ENCODE results near the gene TOP1. TPM values are rescaled to one million over a fixed set of nuclear protein-coding genes. Genes with fewer than 3 reads are reported as not detected.

The TOP1 gene
- total and polyA plus RNA-seq, 9 of the 15 experiments (the other 6 are each of a cell fraction or from before 2014, with no cell fraction given), result 26.4 to 127 (median 39.6) TPM

- Histone ChIP-seq H3K9me3 (replicated peaks; ENCODE audit: control insufficient read depth, insufficient read depth, low read depth, low read length) (no peaks in the 10 kb centered on the region), H3K36me3 (ENCODE audit: control insufficient read depth, insufficient read depth, low read length) (peaks cover 48% of the 10 kb centered on the region), H3K79me2 (ENCODE audit: control insufficient read depth, insufficient read depth, low read length) (peaks cover 92% of the 10 kb centered on the region), H3K27me3 (ENCODE audit: control insufficient read depth in 2 of 2, insufficient read depth in 2 of 2, low read length in 2 of 2) (no peaks in the 10 kb centered on the region), H4K20me1 (replicated peaks; ENCODE audit: control insufficient read depth, insufficient read depth, low read length) (peaks cover 25% of the 10 kb centered on the region), H3K4me3 (peak overlapping the region; percentile 14; the same call in 1 of the 2 replicates), H3K4me2 (ENCODE audit: insufficient read depth, low read length) (peak overlapping the region; percentile 71), H3K4me1 (replicated peaks in 1 of 2; ENCODE audit: control insufficient read depth in 2 of 2, insufficient read depth in 2 of 2, low read length in 2 of 2) (peaks cover 24 to 47% of the 10 kb centered on the region in 2 experiments), H3K27ac (ENCODE audit: extremely low read depth, low read depth, low read length) (peak overlapping the region; percentile 7; the same call in 2 of the 3 replicates), H3K9ac (ENCODE audit: insufficient read depth in 1 of 2, low read depth in 2 of 2, low read length in 2 of 2) (peak overlapping the region in 1 of 2 experiments; percentile 92; a peak in 1 of 4 replicates), H2AFZ (ENCODE audit: low read depth, low read length) (no peak overlapping the region), H3K9me1 (ENCODE audit: control insufficient read depth, insufficient read depth, low read length) (no peaks in the 10 kb centered on the region)
- FAIRE-seq (peak; percentile 37), DNase-seq (ENCODE audit: extremely low read depth in 1 of 4, low spot score in 3 of 4) (peak in 1 of 4 experiments; percentile 29), ATAC-seq (no peak)
- WGBS (ENCODE audit: insufficient coverage, low coverage, missing lambda C conversion rate), result 16% methylated on average over 3 of the region's 3 CpGs
- CTCF ChIA-PET (ENCODE audit: low intra/inter-chr PET ratio), result no interaction called here
- BruUV-seq (replicated peaks), result no TSS peak
- intact Hi-C loops (cut with micrococcal nuclease), result loop anchor here (2.0 to 5.0 kb wide), 2 partner anchors 15 to 40 kb away; no protein-coding TSS in a partner anchor
- POLR2A ChIA-PET, result interaction anchor here (0.7 to 8.3 kb wide), 8 partner anchors 8 to 42 kb away, joined by 3 to 125 read pairs (median 4); no protein-coding TSS in a partner anchor
- in situ Hi-C loops (cut with MboI), result no loop called here
- TF ChIP-seq MCM3 (IDR thresholded peaks at IDR 0.05), result no peak
- TF ChIP-seq ZC3H11A (IDR thresholded peaks at IDR 0.05; ENCODE audit: low read depth, low read length), result no peak
- peak; percentile 31; the same call in 1 of the 2 replicates for TF ChIP-seq SMARCA4 (IDR thresholded peaks at IDR 0.05)
- peak; percentile 46; the same call in 1 of the 2 replicates for TF ChIP-seq JUND (IDR thresholded peaks at IDR 0.05; ENCODE audit: borderline replicate concordance, low read depth, low read length)
- 0 out of 3 replicates have a peak, but pooled peaks have one; percentile 14 for TF ChIP-seq JUND (tag; IDR thresholded peaks at IDR 0.05; ENCODE audit: borderline replicate concordance, low read depth, low read length)
- no peak for TF ChIP-seq NELFE (IDR thresholded peaks at IDR 0.05; ENCODE audit: insufficient read depth, insufficient read length)
- no peak for TF ChIP-seq EP300 (IDR thresholded peaks at IDR 0.05; ENCODE audit: low read length)
- peak; percentile 30; the same call in 1 of the 2 replicates for TF ChIP-seq C11orf30 (IDR thresholded peaks at IDR 0.05; ENCODE audit: low read depth)
- no peak for TF ChIP-seq BCLAF1 (IDR thresholded peaks at IDR 0.05; ENCODE audit: borderline replicate concordance in 1 of 2, control insufficient read depth in 1 of 2, low read depth in 2 of 2, low read length in 1 of 2)
- no peak for TF ChIP-seq SMAD1 (IDR thresholded peaks at IDR 0.05; ENCODE audit: low read depth, low read length, partially characterized antibody)
- no peak for TF ChIP-seq ZNF217 (CRISPR knock-in tag; IDR thresholded peaks at IDR 0.05)
- TF ChIP-seq BCOR (IDR thresholded peaks at IDR 0.05), result no peak
- no peak for TF ChIP-seq SP2 (IDR thresholded peaks at IDR 0.05; ENCODE audit: extremely low read depth, low read depth, low read length, poor library complexity, severe bottlenecking)
- no peak for TF ChIP-seq ZSCAN29 (IDR thresholded peaks at IDR 0.05)
- no peak for TF ChIP-seq FUS (optimal IDR thresholded peaks at IDR 0.05; ENCODE audit: low read depth, low read length)
- no peak for TF ChIP-seq STAG1 (CRISPR knock-in tag; IDR thresholded peaks at IDR 0.05; ENCODE audit: borderline replicate concordance)
- TF ChIP-seq ZSCAN32 (CRISPR knock-in tag; IDR thresholded peaks at IDR 0.05), result no peak
- no peak for TF ChIP-seq MEF2D (tag; conservative IDR thresholded peaks at IDR 0.05; ENCODE audit: low read depth)
- TF ChIP-seq COPS2 (conservative IDR thresholded peaks at IDR 0.05), result no peak
- no peak for TF ChIP-seq SRSF3 (IDR thresholded peaks at IDR 0.05; ENCODE audit: insufficient read depth, low read length)
- 0 out of 2 replicates have a peak, but pooled peaks have one; percentile 14 for TF ChIP-seq ZNF316 (IDR thresholded peaks at IDR 0.05)
- TF ChIP-seq HDAC2 (IDR thresholded peaks at IDR 0.05), result no peak
- TF ChIP-seq KAT7 (CRISPR knock-in tag; IDR thresholded peaks at IDR 0.05; ENCODE audit: borderline replicate concordance), result peak; percentile 61; the same call in 1 of the 2 replicates
Observed at GRCh38 chr20:41032271-41032670, 3.6 kb downstream of the TOP1 start.
